NCI-H2029 treated with DMSO at 0.1 percent for 48 hours (cell line): ENCODE measurements around the gene ATRN.

Experiments
- DNase-seq: peaks from one replicate; lab custom pipeline; 2025; lab: John Stamatoyannopoulos, UW

The ATRN gene

GRCh38 chr20:3678198-3678597 is 207.4 kb downstream of the ATRN start:
- no peak for DNase-seq

- no peak for DNase-seq
Measured at GRCh38 chr20:3678856-3679720, 208.3 kb downstream of the ATRN start.

GRCh38 chr20:3679749-3680700 is 209.2 kb downstream of the ATRN start:
- no peak for DNase-seq

GRCh38 chr20:3680701-3681351 is 210.0 kb downstream of the ATRN start:
- no peak for DNase-seq

- no peak for DNase-seq
Measured at GRCh38 chr20:3681352-3681930, 210.6 kb downstream of the ATRN start.

- DNase-seq = no peak
Measured at GRCh38 chr20:3681931-3682781, 211.3 kb downstream of the ATRN start, which contains the start of gene ADAM33. Gene ADAM33, minus strand, starts transcription at chr20:3682010. Its CDS starts 6 bp downstream, at chr20:3682004.

- DNase-seq = no peak
Measured at GRCh38 chr20:3685341-3685740, 214.5 kb downstream of the ATRN start.

- no peak for DNase-seq
Measured at GRCh38 chr20:3686421-3686820, 215.6 kb downstream of the ATRN start.

- no peak for DNase-seq
Measured at GRCh38 chr20:3686867-3687321, 216.1 kb downstream of the ATRN start.

GRCh38 chr20:3687655-3688054 is 216.8 kb downstream of the ATRN start:
- no peak for DNase-seq

GRCh38 chr20:3689978-3690377 is 219.2 kb downstream of the ATRN start:
- no peak for DNase-seq

GRCh38 chr20:3690413-3690812 is 219.6 kb downstream of the ATRN start:
- no peak for DNase-seq

- DNase-seq = no peak
Measured at GRCh38 chr20:3691306-3691705, 220.5 kb downstream of the ATRN start.

- DNase-seq = no peak
Measured at GRCh38 chr20:3691897-3692296, 221.1 kb downstream of the ATRN start.

- DNase-seq = no peak
Measured at GRCh38 chr20:3692706-3693294, 222.0 kb downstream of the ATRN start.

- DNase-seq = no peak
Measured at GRCh38 chr20:3693376-3693775, 222.6 kb downstream of the ATRN start.

- no peak for DNase-seq
Measured at GRCh38 chr20:3694864-3695263, 224.0 kb downstream of the ATRN start.

- DNase-seq = no peak
Measured at GRCh38 chr20:3696200-3696599, 225.4 kb downstream of the ATRN start.

- no peak for DNase-seq
Measured at GRCh38 chr20:3696745-3697587, 226.1 kb downstream of the ATRN start.
